Jurkat, Clone E6-1 (cell line): ENCODE measurements around the gene NGFR.

Source experiments
- DNase-seq: peaks from one replicate; pipeline ENCODE4 v3.0.0-alpha.2; 2011; ENCODE audit warnings: low read depth, low spot score
- H3K4me3 ChIP-seq: 2 replicates; pipeline ENCODE4 v1.5.1; 2011; ENCODE audit warnings: mild to moderate bottlenecking, low read length, control low read depth, moderate library complexity

The NGFR gene

DNA sequence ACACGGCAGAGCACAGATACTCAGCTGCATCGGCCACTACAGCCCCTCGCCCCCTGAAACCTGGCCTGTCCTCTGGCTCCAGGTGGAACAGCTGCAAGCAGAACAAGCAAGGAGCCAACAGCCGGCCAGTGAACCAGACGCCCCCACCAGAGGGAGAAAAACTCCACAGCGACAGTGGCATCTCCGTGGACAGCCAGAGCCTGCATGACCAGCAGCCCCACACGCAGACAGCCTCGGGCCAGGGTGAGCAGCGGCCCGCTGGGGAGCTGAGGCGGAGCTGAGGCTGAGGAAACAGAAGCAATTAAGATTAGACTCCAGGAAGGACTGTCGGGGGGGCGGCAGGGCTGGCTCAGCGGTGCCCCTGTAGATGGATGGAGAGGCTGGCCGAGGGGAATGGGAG is 16.7 kb downstream of the NGFR start:
- no peak overlapping the region for H3K4me3 ChIP-seq
- no peak for DNase-seq

DNA sequence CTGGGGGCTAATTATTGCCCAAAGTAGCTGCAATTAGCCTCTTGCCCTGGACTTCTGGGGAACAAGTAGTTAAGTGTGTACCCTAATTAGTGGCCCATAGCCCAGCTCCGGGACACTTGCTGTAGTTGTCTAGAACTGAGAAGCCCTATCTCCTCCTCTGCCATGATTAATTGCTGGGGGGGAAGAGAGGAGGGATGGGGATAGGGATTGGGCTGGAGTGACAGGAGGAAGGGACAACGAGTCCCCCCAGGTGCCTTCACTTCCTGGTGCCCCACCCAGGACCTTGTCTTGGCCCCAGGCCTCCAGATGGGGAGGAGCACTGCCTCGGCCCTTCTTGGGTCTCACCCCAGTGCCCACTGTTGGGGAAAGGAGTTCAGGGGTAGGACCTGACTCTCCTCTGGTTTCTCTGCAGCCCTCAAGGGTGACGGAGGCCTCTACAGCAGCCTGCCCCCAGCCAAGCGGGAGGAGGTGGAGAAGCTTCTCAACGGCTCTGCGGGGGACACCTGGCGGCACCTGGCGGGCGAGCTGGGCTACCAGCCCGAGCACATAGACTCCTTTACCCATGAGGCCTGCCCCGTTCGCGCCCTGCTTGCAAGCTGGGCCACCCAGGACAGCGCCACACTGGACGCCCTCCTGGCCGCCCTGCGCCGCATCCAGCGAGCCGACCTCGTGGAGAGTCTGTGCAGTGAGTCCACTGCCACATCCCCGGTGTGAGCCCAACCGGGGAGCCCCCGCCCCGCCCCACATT is 17.4 kb downstream of the NGFR start:
- no peak overlapping the region for H3K4me3 ChIP-seq
- DNase-seq = no peak

GRCh38 chr17:49513044-49513395 is 17.9 kb downstream of the NGFR start:
- no peak overlapping the region for H3K4me3 ChIP-seq
- DNase-seq = no peak

DNA sequence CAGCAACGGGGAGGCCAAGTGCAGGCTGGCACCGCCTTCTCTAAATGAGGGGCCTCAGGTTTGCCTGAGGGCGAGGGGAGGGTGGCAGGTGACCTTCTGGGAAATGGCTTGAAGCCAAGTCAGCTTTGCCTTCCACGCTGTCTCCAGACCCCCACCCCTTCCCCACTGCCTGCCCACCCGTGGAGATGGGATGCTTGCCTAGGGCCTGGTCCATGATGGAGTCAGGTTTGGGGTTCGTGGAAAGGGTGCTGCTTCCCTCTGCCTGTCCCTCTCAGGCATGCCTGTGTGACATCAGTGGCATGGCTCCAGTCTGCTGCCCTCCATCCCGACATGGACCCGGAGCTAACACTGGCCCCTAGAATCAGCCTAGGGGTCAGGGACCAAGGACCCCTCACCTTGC is 18.5 kb downstream of the NGFR start:
- no peak for DNase-seq
- H3K4me3 ChIP-seq = no peak overlapping the region

DNA sequence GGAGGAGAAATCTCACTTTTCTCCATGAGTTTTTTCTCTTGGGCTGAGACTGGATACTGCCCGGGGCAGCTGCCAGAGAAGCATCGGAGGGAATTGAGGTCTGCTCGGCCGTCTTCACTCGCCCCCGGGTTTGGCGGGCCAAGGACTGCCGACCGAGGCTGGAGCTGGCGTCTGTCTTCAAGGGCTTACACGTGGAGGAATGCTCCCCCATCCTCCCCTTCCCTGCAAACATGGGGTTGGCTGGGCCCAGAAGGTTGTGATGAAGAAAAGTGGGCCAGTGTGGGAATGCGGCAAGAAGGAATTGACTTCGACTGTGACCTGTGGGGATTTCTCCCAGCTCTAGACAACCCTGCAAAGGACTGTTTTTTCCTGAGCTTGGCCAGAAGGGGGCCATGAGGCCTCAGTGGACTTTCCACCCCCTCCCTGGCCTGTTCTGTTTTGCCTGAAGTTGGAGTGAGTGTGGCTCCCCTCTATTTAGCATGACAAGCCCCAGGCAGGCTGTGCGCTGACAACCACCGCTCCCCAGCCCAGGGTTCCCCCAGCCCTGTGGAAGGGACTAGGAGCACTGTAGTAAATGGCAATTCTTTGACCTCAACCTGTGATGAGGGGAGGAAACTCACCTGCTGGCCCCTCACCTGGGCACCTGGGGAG is 19.1 kb downstream of the NGFR start:
- H3K4me3 ChIP-seq = no peak overlapping the region
- DNase-seq = no peak

DNA sequence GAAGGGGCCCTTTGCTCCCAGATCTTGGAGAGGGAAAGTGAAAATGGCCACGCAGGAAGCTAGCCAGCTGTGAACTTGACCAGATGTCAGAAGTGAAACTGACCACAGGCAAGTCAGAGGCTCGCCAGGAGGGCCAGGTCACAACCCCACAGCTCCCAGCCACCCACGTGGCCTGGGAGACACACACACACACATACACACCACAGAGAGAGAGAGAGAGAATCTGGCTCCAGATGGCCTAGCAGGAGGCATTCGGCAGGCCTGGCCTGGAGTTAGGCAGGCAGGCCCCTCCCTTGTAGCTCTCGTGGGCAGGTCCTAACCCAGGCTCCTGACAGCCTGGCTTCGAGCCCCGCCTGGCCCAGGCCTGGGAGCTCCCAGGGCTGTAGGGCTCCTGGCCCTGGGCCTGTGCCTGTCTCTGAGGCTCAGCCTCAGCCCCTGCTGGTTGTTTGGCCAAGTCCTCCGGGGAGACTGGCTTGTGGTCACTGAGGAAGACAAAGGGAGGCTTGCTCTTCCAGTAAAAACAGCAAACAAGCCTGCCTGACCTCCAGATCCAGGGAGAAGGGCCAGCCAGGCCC is 20.2 kb downstream of the NGFR start:
- H3K4me3 ChIP-seq = no peak overlapping the region
- DNase-seq = no peak

DNA sequence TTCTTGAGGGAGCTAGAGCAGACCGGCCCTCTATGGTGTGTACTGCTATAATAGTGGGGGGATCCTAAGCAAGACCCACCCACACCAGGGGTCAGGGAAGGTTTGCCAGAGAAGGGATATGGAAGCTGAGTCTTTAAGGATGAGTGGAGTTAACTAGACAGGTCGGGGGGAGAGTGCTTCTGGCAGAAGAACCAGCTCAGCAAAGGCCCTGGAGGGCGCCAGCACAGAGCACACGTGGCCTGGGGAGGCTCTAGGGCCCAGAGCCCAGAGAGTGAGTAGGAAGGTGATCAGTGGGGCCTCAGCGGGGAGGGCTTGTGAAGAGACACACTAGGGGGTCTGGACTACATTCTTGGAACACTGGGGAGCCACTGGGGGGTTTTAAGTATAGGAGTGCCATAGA is 21.1 kb downstream of the NGFR start:
- DNase-seq = no peak
- no peak overlapping the region for H3K4me3 ChIP-seq

DNA sequence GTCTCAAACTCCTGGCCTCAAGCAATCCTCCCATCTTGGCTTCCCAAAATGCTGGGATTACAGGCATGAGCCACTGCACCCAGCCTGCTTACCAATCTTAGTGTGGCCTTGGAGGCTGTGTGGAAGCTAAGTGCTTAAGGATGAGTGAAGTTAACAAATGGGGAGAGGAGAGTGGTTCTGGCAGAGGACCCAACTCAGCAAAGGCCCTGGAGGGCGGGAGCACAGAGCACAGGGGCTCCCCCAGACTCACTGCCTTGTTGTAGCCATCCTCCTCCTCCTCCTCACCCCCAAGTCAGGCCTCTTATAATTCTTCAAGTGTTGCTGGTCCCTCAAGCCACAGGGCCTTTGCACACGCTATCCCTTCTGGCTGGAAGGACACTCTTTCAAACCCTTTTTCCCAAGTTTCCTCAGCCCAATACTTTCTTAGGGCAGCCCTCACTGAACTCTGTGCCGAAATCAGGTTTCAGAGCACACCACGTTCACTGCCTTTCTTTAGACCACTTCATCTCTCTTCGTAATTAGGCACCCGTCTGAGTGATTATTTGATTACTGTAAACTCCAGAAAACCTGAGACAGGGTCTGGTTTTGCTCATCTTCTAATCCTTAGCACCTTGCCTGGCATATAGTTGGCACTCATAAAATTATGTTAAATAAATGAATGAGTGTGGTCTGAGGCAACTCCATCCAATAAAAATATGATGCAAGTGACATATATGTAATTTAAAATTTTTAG is 23.4 kb downstream of the NGFR start:
- H3K4me3 ChIP-seq = no peak overlapping the region
- no peak for DNase-seq

DNA sequence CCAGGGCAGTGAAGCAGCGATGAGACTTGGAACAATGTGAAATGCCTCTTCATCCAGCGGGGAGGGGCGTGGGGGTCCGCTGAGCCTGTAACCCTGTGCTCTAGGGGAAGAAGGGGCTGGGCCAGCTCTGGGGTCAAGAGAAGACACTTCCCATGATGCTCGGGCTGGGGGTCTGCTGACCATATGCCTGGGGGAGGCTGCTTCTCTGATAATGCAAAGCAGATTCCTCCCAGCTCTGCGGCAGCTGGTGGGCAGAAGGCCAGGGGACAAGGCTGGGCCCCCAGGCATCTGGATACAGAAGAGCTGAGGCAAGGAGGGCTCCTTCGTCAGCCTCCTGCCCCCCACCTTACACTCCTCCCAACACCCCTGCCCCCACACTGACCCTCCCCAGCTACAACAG is 24.7 kb downstream of the NGFR start:
- H3K4me3 ChIP-seq = no peak overlapping the region
- DNase-seq = no peak

DNA sequence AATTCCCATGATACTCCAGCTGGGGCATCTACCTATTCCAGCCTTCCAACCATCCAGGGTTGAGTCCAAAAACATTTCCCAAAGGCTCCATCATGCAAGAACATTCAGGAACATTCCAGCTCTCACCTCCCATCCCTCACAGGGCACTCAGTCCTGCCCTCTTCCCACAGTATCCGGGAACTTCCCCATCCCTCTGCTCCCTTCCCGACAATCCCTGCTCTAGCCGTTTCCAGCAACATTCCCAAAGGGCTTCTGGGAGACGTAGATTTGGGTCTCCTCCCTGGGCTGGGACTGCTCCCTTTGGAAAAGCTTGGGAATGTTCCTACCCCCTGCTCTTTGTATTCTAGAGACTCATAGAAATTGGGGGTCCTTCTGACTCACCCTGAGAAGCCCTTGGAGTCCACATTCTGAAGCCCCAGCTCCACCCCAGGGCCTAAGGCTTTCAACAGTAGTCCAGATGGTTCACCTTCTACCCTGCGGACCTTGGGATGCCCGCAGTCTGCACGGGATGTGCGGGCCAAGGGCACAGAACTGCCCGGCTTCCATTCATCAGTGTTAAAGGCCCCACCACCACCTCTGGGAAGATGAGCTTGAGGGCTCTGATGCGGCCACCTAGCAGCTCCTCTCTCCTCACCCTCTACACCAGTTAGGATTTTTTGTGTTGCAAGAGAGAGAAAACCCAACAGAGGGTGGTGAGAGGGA is 25.4 kb downstream of the NGFR start:
- DNase-seq = no peak

GRCh38 chr17:49521088-49521450 is 26.0 kb downstream of the NGFR start:
- no peak overlapping the region for H3K4me3 ChIP-seq
- no peak for DNase-seq

More for the DNA sequence above, 25.4 kb downstream of the NGFR start:
- no peak overlapping the region for H3K4me3 ChIP-seq

- H3K4me3 ChIP-seq = no peak overlapping the region
- DNase-seq = no peak
These were observed 26.6 kb downstream of the NGFR start for GRCh38 chr17:49521471-49522356.

DNA sequence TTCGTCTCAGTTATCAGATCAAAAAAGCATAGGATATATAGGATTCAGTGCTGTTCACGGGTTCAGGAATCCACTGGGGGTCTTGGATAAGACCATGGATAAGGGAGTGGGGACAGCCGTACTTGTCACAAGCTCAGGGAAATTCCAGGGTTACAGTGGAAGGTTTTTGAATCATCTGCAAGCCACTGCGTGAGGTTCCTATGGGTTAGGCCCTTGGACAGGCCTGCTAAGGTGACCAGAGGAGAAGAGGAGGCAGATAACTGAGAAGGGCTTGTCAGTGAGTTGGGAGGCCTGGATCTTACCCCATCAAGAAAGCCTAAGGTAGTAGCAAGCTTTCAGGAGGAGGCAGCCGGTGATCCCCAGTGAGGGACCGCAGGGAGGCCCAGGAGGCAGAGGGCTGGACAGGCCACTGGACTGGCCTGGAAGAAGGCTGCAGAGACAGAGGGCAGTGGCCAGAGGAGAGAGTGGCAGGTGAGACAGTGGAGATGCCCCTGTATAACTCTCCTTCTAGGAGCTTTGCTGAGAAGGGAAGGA is 27.3 kb downstream of the NGFR start:
- DNase-seq = no peak
- H3K4me3 ChIP-seq = no peak overlapping the region

DNA sequence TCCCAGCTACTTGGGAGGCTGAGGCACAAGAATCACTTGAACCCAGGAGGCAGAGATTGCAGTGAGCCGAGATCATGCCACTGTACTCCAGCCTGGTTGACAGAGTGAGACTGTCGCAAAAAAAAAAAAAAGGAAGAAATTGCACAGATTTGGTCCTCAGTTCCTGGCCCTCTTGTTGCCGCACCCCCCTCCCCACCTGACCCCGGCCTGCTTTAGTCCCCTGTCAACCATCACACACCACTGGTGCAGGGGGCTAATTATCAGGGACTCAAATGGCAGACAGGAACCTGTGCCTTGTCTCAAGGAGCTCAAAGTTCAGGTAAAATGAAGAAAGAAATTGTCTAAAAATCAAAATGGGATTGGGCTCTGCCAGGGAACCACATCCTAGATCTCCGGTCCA is 28.1 kb downstream of the NGFR start:
- H3K4me3 ChIP-seq = no peak overlapping the region
- DNase-seq = no peak

DNA sequence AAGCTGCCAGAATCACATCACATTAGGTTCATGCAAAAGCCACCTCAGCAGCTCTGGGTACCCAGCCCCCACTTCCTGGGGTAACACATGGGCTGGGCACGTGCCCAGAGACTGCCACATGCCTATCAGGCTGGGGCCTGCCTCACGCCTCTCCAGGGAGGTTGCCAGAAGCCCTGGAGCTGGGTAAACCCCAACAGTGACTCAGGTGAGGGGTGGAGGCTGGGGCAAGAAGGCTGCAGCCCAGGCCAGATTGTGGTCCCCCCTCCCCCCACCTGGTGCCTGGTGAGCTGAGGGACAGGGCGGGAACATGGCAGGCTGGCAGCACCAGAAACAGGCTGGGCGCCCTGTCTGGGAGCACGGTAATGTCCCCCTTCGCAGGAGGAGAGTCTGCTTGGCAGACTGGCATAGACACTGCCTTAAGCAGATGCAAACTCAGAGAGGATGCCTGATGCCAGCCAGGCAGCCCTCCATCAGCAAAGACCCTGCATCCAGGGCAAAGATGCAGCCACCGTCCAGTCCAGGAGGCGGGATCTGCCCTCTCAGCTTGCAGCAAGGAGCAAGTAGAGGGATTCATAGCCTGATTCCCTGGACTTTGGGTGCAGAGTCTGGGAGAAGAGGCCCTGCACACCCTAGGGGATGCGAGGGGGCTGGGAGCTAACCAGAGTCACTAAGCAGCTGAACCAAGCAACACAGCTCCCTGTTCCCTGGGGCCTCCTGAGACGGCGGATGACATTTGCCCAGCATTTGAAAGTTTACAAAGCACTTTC is 28.8 kb downstream of the NGFR start:
- no peak overlapping the region for H3K4me3 ChIP-seq
- DNase-seq = peak; percentile 23

DNA sequence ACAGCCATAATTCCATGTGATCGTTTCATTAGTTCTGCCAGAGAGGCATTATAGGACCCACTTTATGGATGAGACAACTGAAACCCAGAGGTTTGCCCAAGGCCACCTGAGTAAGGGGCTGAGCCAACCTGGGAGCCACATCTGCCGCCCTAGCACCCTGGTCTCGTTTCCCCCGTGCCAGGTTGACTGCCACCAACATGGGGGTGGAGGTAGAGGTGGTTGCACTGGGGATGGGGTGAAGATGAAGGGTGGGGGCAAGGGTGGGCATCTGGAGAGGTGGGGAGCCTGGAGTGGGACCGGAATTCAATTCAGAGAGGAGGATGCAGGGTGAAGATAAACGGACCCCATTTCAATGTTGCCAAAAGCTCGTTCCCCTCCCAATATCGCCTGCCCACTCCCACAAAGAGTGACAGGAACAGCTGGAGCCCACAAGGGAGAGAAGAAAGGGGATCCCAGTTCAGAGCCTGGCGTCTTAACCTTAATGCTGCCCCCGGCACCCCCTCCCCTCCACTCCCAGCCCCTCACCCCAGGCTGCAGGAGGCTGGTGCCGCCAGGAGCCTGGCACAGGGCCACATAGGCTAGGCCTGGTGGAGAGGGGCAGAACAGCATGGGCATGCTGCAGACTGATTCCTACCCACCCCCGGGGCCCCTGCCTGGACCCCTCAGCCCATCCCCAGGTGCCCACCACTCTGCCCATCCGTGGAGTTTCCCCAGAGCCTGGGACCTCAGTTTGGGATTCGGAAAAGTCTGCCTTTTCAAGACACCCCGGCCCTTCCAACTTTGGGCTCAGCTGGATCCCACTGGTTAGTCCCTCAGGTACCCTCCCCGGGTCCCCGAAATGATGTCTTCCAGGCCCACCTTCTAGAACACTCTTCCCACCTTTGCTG is 29.6 kb downstream of the NGFR start:
- no peak overlapping the region for H3K4me3 ChIP-seq
- DNase-seq = no peak
